ENCODE data around the gene HDAC1.

Gene HDAC1

DNA sequence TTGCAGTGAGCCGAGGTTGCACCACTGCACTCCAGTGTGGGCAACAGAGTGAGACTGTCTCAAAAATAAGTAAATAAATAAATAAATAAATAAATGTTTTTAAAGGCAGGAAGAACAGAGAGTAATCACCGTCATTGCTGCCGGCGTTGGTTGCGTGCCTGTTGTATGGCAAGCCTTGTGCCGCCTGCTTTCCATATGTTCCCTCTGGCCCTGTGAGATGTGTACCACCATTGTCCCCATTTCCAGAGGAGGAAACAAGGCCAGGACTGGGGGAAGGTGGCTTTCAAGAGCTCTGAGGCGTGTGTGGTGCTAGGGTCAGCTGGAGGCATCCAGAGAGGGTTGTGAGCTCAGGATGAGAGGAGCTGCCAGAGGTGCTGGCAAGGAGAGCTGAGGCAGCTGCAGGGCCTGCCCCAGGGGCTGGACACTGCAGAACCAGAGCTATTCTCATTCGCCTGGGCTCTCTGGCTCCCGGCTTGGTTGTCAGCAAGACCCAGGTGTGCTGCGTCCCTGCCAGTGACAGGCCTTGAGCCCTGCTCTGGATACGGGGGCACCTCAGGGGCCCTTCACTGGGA lies 49.4 kb downstream of the HDAC1 start:
- DNase-seq (ENCODE audit: extremely low spot score): no peak
- POLR2A ChIA-PET: interaction anchor here (1.3 kb wide), 1 partner anchor 9 kb away, joined by 5 read pairs; no protein-coding TSS in a partner anchor
- TF ChIP-seq FOXK2 (IDR thresholded peaks at IDR 0.05) (no peak), L3MBTL2 (conservative IDR thresholded peaks at IDR 0.05) (no peak), LEF1 (IDR thresholded peaks at IDR 0.05; ENCODE audit: borderline replicate concordance) (no peak), CTBP1 (IDR thresholded peaks at IDR 0.05; ENCODE audit: borderline replicate concordance) (no peak), FOXA1 (IDR thresholded peaks at IDR 0.05) (no peak), FOXM1 (IDR thresholded peaks at IDR 0.05; ENCODE audit: borderline replicate concordance) (no peak), BHLHE40 (IDR thresholded peaks at IDR 0.05; ENCODE audit: borderline replicate concordance) (no peak), TARDBP (IDR thresholded peaks at IDR 0.05) (no peak), SUZ12 (IDR thresholded peaks at IDR 0.05) (no peak), HDGF (IDR thresholded peaks at IDR 0.05; ENCODE audit: borderline replicate concordance) (no peak), NFRKB (IDR thresholded peaks at IDR 0.05) (no peak), ELF4 (IDR thresholded peaks at IDR 0.05) (no peak), SP1 (IDR thresholded peaks at IDR 0.05) (no peak), ARNT (IDR thresholded peaks at IDR 0.05) (no peak)
- CTCF ChIA-PET: no interaction called here

DNA sequence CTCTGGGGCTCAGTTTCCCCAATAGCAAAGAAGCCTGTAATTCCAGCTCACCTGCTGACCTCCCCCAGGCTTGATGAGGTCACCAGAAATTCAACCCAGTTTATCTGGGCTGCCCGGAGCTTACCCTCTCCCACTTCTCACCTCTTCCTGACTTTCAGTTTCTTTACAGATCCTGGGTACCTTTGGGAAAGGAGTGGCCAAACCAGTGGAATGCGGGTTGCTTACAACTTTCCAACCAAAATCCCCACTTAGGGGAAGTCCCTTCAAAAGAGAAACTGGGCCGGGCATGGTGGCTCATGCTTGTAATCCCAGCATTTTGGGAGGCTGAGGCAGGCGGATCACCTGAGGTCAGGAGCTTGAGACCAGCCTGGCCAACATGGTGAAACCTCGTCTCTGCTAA lies 50.1 kb downstream of the HDAC1 start:
- ChIA-PET POLR2A (interaction anchor here (1.3 kb wide), 1 partner anchor 9 kb away, joined by 5 read pairs; no protein-coding TSS in a partner anchor), CTCF (no interaction called here)
- TF ChIP-seq TARDBP (IDR thresholded peaks at IDR 0.05) (no peak), L3MBTL2 (conservative IDR thresholded peaks at IDR 0.05) (no peak), LEF1 (IDR thresholded peaks at IDR 0.05; ENCODE audit: borderline replicate concordance) (no peak), SUZ12 (IDR thresholded peaks at IDR 0.05) (no peak)
- DNase-seq (ENCODE audit: extremely low spot score): no peak

DNA sequence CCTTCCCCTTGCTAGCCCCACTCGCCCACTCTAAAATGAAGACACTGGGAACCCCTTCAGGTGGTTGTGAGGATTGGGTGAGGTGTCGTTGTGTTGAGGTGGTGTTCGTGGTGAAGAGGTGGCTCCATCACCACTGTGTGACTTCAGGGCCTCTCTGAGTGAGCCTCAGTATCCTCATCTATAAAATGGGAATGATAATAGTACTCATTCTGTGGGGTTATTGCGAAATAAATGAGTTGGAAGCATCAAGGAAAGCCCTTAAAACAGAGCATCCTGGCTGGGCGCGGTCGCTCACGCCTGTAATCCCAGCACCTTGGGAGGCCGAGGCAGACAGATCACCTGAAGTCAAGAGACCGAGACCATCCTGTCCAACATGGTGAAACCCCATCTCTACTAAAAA lies 50.8 kb downstream of the HDAC1 start:
- POLR2A ChIA-PET: no interaction called here
- CTCF ChIA-PET: no interaction called here
- DNase-seq (ENCODE audit: extremely low spot score): no peak
- no peak for TF ChIP-seq HDGF (IDR thresholded peaks at IDR 0.05; ENCODE audit: borderline replicate concordance)
- no peak for TF ChIP-seq ARNT (IDR thresholded peaks at IDR 0.05)
- no peak for TF ChIP-seq SUZ12 (IDR thresholded peaks at IDR 0.05)
- no peak for TF ChIP-seq SP1 (IDR thresholded peaks at IDR 0.05)
- no peak for TF ChIP-seq NFRKB (IDR thresholded peaks at IDR 0.05)
- no peak for TF ChIP-seq BHLHE40 (IDR thresholded peaks at IDR 0.05; ENCODE audit: borderline replicate concordance)
- TF ChIP-seq FOXA1 (IDR thresholded peaks at IDR 0.05): no peak
- TF ChIP-seq, protein P1, sequence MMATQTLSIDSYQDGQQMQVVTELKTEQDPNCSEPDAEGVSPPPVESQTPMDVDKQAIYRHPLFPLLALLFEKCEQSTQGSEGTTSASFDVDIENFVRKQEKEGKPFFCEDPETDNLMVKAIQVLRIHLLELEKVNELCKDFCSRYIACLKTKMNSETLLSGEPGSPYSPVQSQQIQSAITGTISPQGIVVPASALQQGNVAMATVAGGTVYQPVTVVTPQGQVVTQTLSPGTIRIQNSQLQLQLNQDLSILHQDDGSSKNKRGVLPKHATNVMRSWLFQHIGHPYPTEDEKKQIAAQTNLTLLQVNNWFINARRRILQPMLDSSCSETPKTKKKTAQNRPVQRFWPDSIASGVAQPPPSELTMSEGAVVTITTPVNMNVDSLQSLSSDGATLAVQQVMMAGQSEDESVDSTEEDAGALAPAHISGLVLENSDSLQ (IDR thresholded peaks at IDR 0.05): no peak
- no peak for TF ChIP-seq LEF1 (IDR thresholded peaks at IDR 0.05; ENCODE audit: borderline replicate concordance)
- TF ChIP-seq CTBP1 (IDR thresholded peaks at IDR 0.05; ENCODE audit: borderline replicate concordance): no peak
- no peak for TF ChIP-seq FOXM1 (IDR thresholded peaks at IDR 0.05; ENCODE audit: borderline replicate concordance)

DNA sequence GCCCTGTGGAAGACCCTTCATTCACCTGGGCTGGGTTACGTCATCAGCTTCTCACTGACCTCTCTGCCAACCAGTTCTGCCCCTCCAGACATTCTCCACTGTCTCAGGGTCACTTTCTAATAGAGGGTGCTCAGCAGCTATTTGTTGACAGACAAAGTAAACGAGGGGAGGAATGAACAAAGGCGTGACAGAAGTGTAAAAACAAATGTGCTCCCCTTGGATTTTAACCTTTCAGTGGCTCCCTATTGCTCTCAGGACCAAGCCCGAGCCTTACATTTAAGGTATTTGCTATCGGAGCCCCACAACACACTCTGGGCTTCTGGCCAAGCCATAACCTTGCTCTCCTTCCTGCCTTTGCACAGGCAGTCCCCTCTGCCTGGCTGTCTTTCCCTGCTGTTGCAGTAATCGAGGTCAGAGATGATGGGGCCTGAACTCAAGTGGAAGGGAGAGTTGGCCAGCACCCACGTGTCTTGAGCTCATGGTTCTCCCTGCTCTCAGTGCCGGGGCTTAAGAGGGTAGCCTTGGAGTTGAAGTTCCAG lies 53.5 kb downstream of the HDAC1 start:
- CTCF ChIA-PET: no interaction called here
- POLR2A ChIA-PET: interaction anchor here (1.2 kb wide), 1 partner anchor 10 kb away, joined by 10 read pairs; the partner anchor contains the start of gene MARCKSL1
- TF ChIP-seq ELF4 (IDR thresholded peaks at IDR 0.05): no peak
- no peak for DNase-seq (ENCODE audit: extremely low spot score)

DNA sequence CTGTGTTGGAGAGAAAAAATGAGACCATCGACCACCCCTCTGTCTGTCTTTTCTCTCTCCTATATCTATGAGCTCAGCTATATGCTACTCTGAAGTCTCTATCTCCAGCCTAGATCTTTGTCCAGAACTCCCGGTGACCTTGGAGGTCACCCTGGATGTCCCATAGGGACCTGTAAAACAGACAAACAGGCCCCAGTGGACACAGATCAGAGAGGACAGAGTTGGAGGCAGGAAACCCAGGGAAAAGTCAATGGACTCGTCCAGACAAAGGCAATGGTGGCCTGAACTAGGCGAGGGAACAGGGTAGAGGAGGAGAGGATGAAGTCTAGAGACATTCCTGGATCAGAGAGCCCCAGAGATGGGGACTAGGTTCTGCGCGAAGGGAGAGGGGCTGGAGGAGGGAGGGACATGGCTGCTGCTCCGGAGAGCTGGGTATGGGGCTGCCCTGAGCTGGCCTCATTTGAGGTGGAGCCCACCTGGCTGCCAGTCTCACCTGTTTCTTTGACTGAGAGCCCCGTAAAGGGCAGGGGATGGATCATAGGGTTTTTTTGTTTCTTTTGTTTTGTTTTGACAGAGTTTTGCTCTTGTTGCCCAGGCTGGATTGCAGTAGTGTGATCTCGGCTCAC lies 54.8 kb downstream of the HDAC1 start:
- TF ChIP-seq CTBP1 (IDR thresholded peaks at IDR 0.05; ENCODE audit: borderline replicate concordance) (no peak), SUZ12 (IDR thresholded peaks at IDR 0.05) (no peak)
- TF ChIP-seq, protein P1 (IDR thresholded peaks at IDR 0.05): no peak
- CTCF ChIA-PET: no interaction called here
- DNase-seq (ENCODE audit: extremely low spot score): no peak
- POLR2A ChIA-PET: no interaction called here

DNA sequence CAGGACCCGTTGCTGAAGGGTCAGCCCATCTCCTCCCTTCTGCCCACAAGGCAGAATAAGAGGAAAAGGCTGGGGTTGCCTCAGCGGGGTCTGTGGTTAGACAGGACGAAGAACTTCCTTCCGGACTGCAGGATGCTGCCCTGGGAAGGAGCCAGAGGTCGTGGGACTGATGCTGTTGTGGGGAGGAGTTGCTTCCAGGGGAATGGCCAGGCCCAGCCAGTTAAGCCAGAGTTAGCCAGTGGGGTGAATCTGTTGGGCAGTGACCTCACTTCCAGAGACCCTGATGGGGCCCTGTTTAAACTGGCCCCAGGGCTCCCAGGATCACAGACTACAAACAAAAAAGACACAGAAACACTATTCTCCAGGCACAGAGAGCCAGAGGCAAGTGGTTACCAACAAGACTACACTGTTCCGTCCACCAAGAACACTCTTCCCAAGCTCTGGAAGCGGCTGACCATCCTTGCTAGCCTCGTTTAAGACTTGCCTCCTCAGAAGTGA lies 57.4 kb downstream of the HDAC1 start:
- TF ChIP-seq FOXM1 (IDR thresholded peaks at IDR 0.05; ENCODE audit: borderline replicate concordance) (no peak), TARDBP (IDR thresholded peaks at IDR 0.05) (no peak), BHLHE40 (IDR thresholded peaks at IDR 0.05; ENCODE audit: borderline replicate concordance) (no peak), ARNT (IDR thresholded peaks at IDR 0.05) (no peak), FOXK2 (IDR thresholded peaks at IDR 0.05) (no peak), ELF4 (IDR thresholded peaks at IDR 0.05) (no peak), ZNF384 (IDR thresholded peaks at IDR 0.05) (no peak), NFRKB (IDR thresholded peaks at IDR 0.05) (no peak), SUZ12 (IDR thresholded peaks at IDR 0.05) (no peak), LEF1 (IDR thresholded peaks at IDR 0.05; ENCODE audit: borderline replicate concordance) (no peak), SP1 (IDR thresholded peaks at IDR 0.05) (no peak), CTBP1 (IDR thresholded peaks at IDR 0.05; ENCODE audit: borderline replicate concordance) (no peak)
- no peak for DNase-seq (ENCODE audit: extremely low spot score)
- CTCF ChIA-PET: no interaction called here
- POLR2A ChIA-PET: interaction anchor here (0.6 kb wide), 1 partner anchor 12 kb away, joined by 3 read pairs; no protein-coding TSS in a partner anchor
